Type B pancreatic cell (in vitro differentiated cells): ENCODE measurements around the gene SLC9A7. TPM values are rescaled to one million over a fixed set of nuclear protein-coding genes. Genes with fewer than 3 reads are reported as not detected.

ENCODE experiments used
- DNase-seq: peaks from one replicate; pipeline ENCODE4 v3.0.0; 2021; ENCODE audit warnings: mixed read lengths; ENCODE audit not compliant: unreplicated experiment; ENCODE audit errors: extremely low spot score
- H3K27ac Mint-ChIP-seq: 2 replicates; pipeline ENCODE4 v1.8.0; 2021; ENCODE audit warnings: mild to moderate bottlenecking, mixed read lengths
- H3K27me3 Mint-ChIP-seq: 2 replicates; pipeline ENCODE4 v1.8.0; 2021; ENCODE audit warnings: mixed read lengths
- H3K36me3 Mint-ChIP-seq: 2 replicates; pipeline ENCODE4 v1.8.0; 2021; ENCODE audit warnings: mixed read lengths
- H3K4me1 Mint-ChIP-seq: one replicate; pipeline ENCODE4 v1.8.0; 2021; ENCODE audit warnings: mixed read lengths; ENCODE audit not compliant: unreplicated experiment
- H3K4me3 Mint-ChIP-seq: 2 replicates; pipeline ENCODE4 v1.8.0; 2021; ENCODE audit warnings: mild to moderate bottlenecking, mixed read lengths
- H3K9me3 Mint-ChIP-seq: 2 replicates; pipeline ENCODE4 v1.8.0; 2021; ENCODE audit warnings: mixed read lengths
- total RNA-seq: library from RNA; stranded (reverse); gene quantifications from 2 replicates; pipeline ENCODE4 v1.2.1, GENCODE V29; 2021; ENCODE audit warnings: low replicate concordance
- TF ChIP-seq, protein P1 (sequence below): fragments of 200-600 bp; sonication (generic); conservative IDR thresholded peaks from 2 replicates; pipeline ENCODE4 v1.5.0; 2021; ENCODE audit warnings: antibody characterized with exemption, mild to moderate bottlenecking

SLC9A7 gene
- total RNA-seq, 1 donor from 2014 or later, result 7.5 TPM

DNA sequence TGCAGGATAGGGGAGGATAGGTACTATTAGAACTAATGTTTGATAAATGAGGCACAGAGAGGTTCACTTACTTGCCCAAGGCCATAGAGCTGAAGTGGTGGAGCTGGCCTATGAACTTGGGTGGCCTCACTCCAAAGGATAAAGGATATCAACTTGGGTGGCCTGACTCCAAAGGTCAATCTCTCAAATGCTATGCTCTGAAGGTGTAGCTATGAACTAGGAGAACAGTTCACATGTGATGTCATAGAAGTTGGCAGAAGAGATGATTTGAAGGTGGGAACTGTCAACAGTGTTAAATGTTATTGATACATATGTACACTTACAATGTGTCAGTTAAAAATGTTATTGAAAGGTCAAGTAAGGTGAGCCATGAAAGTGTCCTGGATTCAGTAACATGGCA lies 191.5 kb downstream of the SLC9A7 start:
- H3K4me3 Mint-ChIP-seq, result no peak overlapping the region
- no peaks in the 10 kb centered on the region for H3K4me1 Mint-ChIP-seq
- H3K9me3 Mint-ChIP-seq, result no peaks in the 10 kb centered on the region
- H3K27ac Mint-ChIP-seq, result no peak overlapping the region
- H3K36me3 Mint-ChIP-seq, result no peaks in the 10 kb centered on the region
- TF ChIP-seq, protein P1, sequence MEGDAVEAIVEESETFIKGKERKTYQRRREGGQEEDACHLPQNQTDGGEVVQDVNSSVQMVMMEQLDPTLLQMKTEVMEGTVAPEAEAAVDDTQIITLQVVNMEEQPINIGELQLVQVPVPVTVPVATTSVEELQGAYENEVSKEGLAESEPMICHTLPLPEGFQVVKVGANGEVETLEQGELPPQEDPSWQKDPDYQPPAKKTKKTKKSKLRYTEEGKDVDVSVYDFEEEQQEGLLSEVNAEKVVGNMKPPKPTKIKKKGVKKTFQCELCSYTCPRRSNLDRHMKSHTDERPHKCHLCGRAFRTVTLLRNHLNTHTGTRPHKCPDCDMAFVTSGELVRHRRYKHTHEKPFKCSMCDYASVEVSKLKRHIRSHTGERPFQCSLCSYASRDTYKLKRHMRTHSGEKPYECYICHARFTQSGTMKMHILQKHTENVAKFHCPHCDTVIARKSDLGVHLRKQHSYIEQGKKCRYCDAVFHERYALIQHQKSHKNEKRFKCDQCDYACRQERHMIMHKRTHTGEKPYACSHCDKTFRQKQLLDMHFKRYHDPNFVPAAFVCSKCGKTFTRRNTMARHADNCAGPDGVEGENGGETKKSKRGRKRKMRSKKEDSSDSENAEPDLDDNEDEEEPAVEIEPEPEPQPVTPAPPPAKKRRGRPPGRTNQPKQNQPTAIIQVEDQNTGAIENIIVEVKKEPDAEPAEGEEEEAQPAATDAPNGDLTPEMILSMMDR, result no peak
- H3K27me3 Mint-ChIP-seq, result peaks cover 7% of the 10 kb centered on the region
- DNase-seq, result no peak

DNA sequence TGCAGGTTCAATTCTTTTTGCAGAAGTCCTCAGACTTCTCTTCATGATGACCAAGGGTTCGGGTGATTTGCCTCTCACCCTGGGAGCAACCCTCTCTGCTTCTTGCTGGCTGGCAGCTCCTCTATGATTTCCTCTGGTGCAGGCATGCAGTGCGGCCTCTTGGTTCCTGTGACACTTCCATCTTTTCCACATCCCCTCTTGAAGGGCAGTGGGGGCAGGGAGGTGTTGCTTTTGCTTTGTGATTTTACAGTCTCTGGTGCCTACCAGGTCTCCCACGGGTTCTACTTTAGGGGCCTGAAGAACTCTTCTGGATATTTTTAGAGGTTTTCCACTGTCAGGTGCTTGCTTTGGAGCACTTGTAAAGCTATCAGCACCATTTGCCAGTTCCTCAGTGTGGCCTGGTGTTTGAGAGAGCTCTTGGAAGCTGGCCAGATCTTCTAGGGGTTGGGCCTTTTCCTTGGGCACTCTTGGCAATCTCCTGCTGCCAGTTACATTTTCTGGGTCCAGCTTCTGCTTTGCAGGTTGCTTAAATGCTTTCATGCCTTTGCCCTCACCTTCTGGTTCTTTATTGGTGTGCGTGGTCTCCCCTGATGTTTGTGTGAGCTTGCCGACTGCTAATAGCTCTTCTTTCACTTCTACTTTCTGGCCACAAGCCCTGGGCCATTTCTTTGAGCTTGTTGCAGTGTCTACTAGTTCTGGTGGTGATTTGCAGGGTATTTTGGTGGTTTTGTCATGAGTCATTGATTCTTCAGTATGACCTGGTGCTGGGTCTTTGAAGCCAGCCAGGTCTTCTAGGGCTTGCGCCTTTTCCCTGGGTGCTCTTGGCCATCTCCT lies 196.9 kb downstream of the SLC9A7 start:
- H3K9me3 Mint-ChIP-seq, result no peaks in the 10 kb centered on the region
- TF ChIP-seq, protein P1, result no peak
- H3K27ac Mint-ChIP-seq, result no peak overlapping the region
- no peaks in the 10 kb centered on the region for H3K4me1 Mint-ChIP-seq
- H3K4me3 Mint-ChIP-seq, result no peak overlapping the region
- no peaks in the 10 kb centered on the region for H3K27me3 Mint-ChIP-seq
- no peak for DNase-seq
- no peaks in the 10 kb centered on the region for H3K36me3 Mint-ChIP-seq

DNA sequence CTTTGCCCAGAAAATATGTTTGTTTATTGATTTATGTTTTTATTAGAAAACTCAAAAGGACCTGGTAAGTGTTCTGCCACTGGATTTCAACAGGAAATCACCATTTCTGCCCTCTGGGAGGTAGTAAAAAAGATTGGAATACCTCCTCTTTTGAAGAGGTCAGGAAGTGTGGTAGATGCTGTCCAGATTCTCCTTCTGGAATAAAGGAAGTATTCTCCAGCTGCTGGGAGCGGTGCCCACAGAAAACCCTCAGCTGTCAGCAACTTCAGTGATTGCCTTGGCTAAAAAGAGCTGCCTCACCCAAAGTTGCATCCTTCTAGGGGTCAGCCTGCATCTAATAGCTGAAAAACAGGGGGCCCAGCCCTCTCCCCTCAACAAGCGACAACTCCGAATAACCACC lies 199.9 kb downstream of the SLC9A7 start:
- no peak overlapping the region for H3K27ac Mint-ChIP-seq
- H3K27me3 Mint-ChIP-seq, result no peaks in the 10 kb centered on the region
- H3K4me3 Mint-ChIP-seq, result no peak overlapping the region
- no peak for DNase-seq
- no peaks in the 10 kb centered on the region for H3K9me3 Mint-ChIP-seq
- H3K36me3 Mint-ChIP-seq, result no peaks in the 10 kb centered on the region
- H3K4me1 Mint-ChIP-seq, result peaks cover 3% of the 10 kb centered on the region
- TF ChIP-seq, protein P1, result no peak

DNA sequence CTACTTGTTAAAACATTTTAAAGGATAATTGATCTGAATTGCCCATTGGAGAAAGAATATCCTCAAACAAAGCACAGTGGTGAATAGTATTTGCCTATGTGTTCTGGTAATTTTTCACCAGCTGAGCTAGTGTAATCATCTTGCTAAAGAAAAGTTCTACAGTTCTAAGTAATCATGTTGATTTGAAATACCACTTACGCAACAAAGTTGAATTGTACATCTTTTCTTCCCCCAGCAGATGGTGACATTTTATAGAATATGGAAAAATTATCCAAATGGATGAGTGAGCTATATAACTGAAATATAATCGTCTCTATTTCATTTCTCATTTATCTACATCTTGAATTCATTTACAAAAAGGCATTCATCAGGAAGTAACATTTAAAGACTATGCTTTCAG lies 204.0 kb downstream of the SLC9A7 start:
- no peaks in the 10 kb centered on the region for H3K27me3 Mint-ChIP-seq
- no peaks in the 10 kb centered on the region for H3K9me3 Mint-ChIP-seq
- no peaks in the 10 kb centered on the region for H3K36me3 Mint-ChIP-seq
- DNase-seq, result no peak
- H3K4me3 Mint-ChIP-seq, result no peak overlapping the region
- H3K27ac Mint-ChIP-seq, result no peak overlapping the region
- TF ChIP-seq, protein P1, result peak; percentile 48
- peaks cover 3% of the 10 kb centered on the region for H3K4me1 Mint-ChIP-seq

DNA sequence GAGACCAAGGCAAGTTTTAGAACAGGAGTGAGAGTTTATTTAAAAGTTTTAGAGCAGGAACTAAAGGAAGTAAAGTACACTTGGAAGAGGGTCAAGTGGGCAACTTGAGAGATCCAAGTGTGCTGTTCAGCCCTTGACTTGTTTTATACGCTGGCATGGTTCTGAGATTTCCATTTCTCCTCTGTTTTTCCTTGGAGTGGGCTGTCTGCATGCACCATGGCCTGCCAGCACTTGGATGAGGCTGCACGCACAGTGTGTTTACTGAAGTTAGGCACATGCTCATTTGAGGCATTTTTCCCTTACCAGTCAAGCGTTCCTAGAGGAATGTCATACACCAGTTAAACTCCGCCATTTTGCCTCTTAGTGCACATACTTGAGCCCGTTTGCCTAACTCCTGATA lies 205.0 kb downstream of the SLC9A7 start:
- Mint-ChIP-seq H3K27ac (no peak overlapping the region), H3K4me3 (no peak overlapping the region), H3K9me3 (no peaks in the 10 kb centered on the region), H3K27me3 (no peaks in the 10 kb centered on the region), H3K4me1 (peaks cover 3% of the 10 kb centered on the region), H3K36me3 (peaks cover 2% of the 10 kb centered on the region)
- DNase-seq, result no peak
- TF ChIP-seq, protein P1, result no peak
